GM12872 (cell line): ENCODE data around the gene PWWP2A.

Experiments used
- TF ChIP-seq, protein P1 (sequence below): IDR thresholded peaks from 3 replicates; pipeline ENCODE4 v1.5.1; 2011; ENCODE audit warnings: low read depth, mild to moderate bottlenecking, low read length, moderate library complexity; ENCODE audit not compliant: insufficient read depth

PWWP2A gene

DNA sequence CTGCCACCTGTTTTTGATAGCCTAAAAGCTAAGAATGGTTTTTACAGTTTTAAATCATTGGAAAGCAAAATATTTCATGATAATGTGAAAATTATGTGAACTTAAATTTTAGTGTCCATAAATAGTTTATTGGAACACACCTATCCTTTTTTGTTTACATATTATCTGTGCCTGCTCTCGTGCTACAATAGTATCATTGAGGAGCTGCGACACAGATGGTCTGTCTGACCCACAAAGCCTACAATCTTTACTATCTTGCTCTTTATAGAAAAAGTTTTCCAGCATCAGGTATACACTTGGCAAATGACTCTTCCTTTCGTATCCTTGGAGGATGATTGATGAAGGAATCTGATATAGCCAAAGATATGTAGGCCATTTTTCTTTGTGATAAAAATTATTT lies 70.2 kb downstream of the PWWP2A start:
- TF ChIP-seq, protein P1, sequence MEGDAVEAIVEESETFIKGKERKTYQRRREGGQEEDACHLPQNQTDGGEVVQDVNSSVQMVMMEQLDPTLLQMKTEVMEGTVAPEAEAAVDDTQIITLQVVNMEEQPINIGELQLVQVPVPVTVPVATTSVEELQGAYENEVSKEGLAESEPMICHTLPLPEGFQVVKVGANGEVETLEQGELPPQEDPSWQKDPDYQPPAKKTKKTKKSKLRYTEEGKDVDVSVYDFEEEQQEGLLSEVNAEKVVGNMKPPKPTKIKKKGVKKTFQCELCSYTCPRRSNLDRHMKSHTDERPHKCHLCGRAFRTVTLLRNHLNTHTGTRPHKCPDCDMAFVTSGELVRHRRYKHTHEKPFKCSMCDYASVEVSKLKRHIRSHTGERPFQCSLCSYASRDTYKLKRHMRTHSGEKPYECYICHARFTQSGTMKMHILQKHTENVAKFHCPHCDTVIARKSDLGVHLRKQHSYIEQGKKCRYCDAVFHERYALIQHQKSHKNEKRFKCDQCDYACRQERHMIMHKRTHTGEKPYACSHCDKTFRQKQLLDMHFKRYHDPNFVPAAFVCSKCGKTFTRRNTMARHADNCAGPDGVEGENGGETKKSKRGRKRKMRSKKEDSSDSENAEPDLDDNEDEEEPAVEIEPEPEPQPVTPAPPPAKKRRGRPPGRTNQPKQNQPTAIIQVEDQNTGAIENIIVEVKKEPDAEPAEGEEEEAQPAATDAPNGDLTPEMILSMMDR: no peak

DNA sequence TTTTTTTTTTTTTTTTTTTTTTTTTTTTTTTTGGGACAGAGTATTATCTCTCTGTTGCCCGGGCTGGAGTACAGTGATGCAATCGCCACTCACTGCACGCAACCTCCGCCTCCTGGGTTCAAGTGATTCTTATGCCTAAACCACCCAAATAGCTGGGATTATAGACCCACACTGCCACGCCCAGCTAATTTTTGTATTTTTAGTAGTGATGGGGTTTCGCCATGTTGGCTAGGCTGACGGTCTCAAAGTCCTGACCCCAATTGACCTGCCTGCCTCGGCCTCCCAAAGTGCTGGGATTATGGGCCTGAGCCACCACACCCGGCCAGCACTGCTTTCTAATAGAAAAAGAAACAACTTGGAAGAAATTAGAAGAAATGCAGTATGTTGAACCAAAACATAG lies 71.1 kb downstream of the PWWP2A start:
- TF ChIP-seq, protein P1: no peak

DNA sequence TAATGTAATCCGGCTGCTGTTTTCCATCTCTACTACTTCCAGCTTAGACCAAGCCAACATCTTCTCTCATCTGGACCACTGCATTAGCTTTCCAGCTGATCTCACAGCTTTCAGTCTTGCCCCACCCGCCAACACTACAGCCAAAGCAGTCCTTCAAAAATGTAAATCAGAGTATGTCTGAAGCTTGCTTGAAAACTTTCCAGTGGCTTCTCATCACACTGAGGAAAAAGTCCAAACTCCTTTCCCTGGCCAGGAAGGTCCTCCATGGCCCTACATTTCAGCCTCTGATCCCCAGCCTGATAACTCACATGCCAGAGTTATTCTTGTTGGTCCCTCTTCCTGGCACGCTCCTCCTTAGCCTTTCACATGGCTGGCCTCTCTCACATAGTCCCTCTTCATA lies 71.8 kb downstream of the PWWP2A start:
- TF ChIP-seq, protein P1: no peak

DNA sequence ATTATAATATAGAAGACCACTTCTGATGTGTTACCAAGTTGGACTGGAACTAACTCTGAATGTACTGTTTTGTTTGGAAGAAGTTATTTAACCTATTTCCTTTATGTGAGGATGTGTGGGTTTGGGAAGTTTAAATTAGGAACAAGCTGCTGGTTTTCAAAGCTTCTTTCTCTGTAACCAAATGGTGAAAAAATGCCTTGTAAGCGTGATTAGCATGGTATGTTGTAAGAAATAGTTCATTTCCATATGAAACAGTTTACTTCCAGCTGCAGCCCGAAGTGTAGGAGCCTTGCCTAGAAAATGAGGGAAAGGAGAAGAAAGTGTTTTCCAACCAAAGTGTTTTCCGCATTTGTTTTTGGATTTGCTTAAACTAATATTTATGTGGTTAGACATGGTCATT lies 74.3 kb downstream of the PWWP2A start:
- TF ChIP-seq, protein P1: no peak

DNA sequence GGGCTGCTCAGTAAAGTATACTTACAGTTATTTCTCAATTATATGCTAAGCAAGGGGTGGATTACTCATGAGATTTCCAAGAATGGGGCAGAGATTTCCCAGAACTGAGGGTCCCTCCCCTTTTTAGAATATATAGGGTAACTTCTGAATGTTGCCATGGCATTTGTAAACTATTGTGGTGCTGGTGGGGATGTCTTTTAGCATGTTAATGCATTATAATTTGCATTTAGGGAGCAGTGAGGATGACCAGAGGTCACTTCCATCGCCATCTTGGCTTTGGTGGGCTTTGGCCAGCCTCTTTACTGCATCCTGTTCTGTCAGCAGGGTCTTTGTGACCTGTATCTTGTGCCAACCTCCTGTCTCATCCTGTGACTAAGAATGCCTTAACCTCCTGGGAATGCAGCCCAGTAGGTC lies 74.9 kb downstream of the PWWP2A start:
- TF ChIP-seq, protein P1: no peak

DNA sequence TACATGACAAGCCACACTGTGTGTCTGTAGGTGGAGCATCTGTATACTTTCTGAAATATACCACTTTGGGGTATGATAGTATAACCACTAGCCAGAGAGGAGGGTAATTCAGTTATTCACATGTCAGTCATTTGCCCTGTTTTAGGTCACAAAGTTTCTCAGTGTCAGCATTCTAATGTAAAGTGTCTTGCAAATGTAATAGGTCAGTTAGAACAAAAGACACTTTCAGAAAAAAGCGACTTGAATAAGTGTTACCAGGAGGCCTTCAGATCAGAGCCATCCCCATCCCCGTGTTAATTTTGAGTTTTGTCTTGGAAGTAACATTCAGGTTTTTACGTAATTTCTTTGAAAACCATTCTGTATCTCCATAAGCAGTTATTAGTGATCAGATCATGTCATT lies 76.6 kb downstream of the PWWP2A start:
- TF ChIP-seq, protein P1: no peak
